Central memory CD8-positive, alpha-beta T cell (primary cell): ENCODE data around the gene ARHGAP42.
"Not testable (repeated sequence)": the region's sequence is repeated elsewhere in the genome, so short reads cannot be mapped to it uniquely, and the experiment has no call there.

ENCODE experiments used
- ATAC-seq: fragments of 150-1000 bp; cut with Tn5 transposase; replicated peaks from 2 replicates; pipeline ENCODE4 v1.10.0; 2022; ENCODE audit warnings: mild to moderate bottlenecking, moderate FRiP score, moderate number of reproducible peaks; ENCODE audit not compliant: poor library complexity, severe bottlenecking; ENCODE audit errors: extremely low read depth
- DNase-seq, 2 donors: peaks; one replicate each; pipeline ENCODE4 v3.0.0; 2021; ENCODE audit warnings: low spot score in 2 of 2
- H3K27ac Mint-ChIP-seq: one replicate; pipeline ENCODE4 v1.8.0; 2022; ENCODE audit warnings: low read depth, mild to moderate bottlenecking, moderate library complexity, mixed read lengths
- H3K27me3 Mint-ChIP-seq: one replicate; pipeline ENCODE4 v1.8.0; 2022; ENCODE audit warnings: mixed read lengths
- H3K36me3 Mint-ChIP-seq: one replicate; pipeline ENCODE4 v1.8.0; 2022; ENCODE audit warnings: mild to moderate bottlenecking, moderate library complexity, mixed read lengths; ENCODE audit not compliant: insufficient read depth
- H3K4me1 Mint-ChIP-seq: one replicate; pipeline ENCODE4 v1.8.0; 2022; ENCODE audit warnings: mixed read lengths
- H3K4me3 Mint-ChIP-seq: one replicate; pipeline ENCODE4 v1.8.0; 2022; ENCODE audit warnings: mild to moderate bottlenecking, moderate library complexity, mixed read lengths
- H3K9me3 Mint-ChIP-seq: one replicate; pipeline ENCODE4 v1.8.0; 2022; ENCODE audit warnings: mixed read lengths

Gene ARHGAP42

DNA sequence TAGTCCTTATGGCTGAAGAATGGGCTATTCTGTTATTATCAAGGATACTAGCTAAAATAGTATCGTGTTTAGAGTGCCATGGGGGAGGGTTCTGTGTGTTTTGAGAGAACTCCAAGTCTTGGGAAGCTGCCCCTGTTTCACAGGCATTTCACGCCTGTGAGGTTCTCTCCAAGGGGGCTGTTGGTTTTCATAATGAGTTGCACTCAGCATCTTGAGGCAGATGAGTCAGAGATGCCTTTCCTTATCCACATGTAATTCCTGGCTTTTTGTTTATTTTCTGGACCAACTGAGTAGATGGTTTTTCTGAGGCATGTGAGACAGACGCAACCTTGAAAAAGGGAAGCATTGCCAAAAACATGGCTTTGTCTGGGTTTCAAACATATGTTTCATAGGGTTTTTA lies 203.7 kb downstream of the ARHGAP42 start:
- no peaks in the 10 kb centered on the region for H3K9me3 Mint-ChIP-seq
- H3K4me1 Mint-ChIP-seq: no peaks in the 10 kb centered on the region
- H3K27me3 Mint-ChIP-seq: no peaks in the 10 kb centered on the region
- no peaks in the 10 kb centered on the region for H3K36me3 Mint-ChIP-seq
- DNase-seq (no peak), ATAC-seq (no peak)
- no peak overlapping the region for H3K4me3 Mint-ChIP-seq
- H3K27ac Mint-ChIP-seq: no peak overlapping the region

DNA sequence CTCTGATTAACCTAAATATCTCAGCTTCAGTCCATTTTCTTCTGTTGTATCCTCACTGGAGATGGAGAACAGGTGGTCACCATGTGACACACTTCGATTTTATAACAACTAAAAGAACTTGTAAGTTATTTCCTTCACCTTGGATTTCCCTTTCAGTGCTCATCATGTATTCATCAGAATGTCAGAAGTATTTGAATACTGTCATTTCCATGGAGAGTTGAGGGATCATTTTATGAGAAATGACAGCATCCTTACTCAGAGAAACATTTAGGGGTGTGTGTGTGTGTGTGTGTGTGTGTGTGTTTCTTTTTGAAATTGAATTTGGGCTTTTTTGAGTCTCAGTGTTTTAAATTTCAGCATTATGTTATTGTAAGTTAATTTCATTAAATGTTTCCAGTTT lies 205.8 kb downstream of the ARHGAP42 start:
- Mint-ChIP-seq H3K36me3 (no peaks in the 10 kb centered on the region), H3K27ac (no peak overlapping the region)

DNA sequence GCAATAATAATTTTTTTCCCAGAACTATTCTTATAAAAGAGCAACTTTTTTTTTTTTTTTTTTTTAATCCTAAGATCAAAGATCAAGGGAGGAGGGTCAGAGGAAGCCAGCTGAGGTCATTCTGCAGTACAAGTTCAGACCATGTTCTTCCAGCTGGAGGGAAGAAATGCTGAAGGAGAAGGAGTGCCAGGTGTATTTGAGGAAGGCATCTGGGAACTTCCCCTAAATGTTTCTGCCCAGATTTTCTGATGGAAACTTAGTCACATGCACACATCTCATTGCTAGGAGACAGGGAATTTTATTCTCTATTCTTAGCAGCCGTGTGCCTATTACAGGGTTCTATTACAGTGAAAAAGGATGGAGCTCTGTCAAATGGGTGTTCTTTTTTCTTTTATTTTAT lies 208.4 kb downstream of the ARHGAP42 start:
- H3K9me3 Mint-ChIP-seq: peaks cover 16% of the 10 kb centered on the region
- no peaks in the 10 kb centered on the region for H3K4me1 Mint-ChIP-seq
- no peak overlapping the region for H3K4me3 Mint-ChIP-seq
- no peak for DNase-seq
- no peak for ATAC-seq
- no peaks in the 10 kb centered on the region for H3K27me3 Mint-ChIP-seq
- H3K36me3 Mint-ChIP-seq: no peaks in the 10 kb centered on the region
- no peak overlapping the region for H3K27ac Mint-ChIP-seq

More for the DNA sequence above, 205.8 kb downstream of the ARHGAP42 start:
- Mint-ChIP-seq H3K4me1 (no peaks in the 10 kb centered on the region), H3K9me3 (no peaks in the 10 kb centered on the region), H3K27me3 (no peaks in the 10 kb centered on the region), H3K4me3 (no peak overlapping the region)
- DNase-seq (no peak), ATAC-seq (no peak)

DNA sequence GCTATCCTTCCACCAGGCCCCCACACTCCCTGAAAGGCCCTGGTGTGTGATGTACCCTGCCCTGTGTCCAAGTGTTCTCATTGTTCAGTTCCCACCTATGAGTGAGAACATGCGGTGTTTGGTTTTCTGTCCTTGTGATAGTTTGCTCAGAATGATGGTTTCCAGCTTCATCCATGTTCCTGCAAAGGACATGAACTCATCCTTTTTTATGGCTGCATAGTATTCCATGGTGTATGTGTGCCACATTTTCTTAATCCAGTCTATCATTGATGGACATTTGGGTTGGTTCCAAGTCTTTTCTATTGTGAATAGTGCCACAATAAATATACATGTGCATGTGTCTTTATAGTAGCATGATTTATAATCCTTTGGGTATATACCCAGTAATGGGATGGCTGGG lies 208.9 kb downstream of the ARHGAP42 start:
- H3K27ac Mint-ChIP-seq, H3K27me3 Mint-ChIP-seq, H3K4me3 Mint-ChIP-seq, H3K4me1 Mint-ChIP-seq, H3K36me3 Mint-ChIP-seq, ATAC-seq, DNase-seq: not testable (repeated sequence)
- peaks cover 22% of the 10 kb centered on the region for H3K9me3 Mint-ChIP-seq

DNA sequence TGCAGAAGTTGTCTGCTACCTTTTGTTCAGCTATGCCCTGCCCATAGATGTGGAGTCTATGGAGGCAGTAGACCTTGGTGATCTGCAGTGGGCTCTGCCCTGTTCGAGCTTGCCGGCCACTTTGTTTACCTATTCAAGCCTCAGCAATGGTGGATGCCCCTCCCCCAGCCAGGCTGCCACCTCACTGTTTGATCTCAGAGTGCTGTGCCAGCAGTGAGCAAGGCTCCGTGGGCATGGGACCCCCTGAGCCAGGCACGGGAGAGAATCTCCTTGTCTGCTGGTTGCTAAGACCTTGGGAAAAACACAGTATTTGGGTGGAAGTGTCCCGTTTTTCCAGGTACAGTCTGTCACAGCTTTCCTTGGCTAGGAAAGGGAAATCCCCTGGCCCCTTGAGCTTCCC lies 214.4 kb downstream of the ARHGAP42 start:
- H3K4me3 Mint-ChIP-seq, H3K27me3 Mint-ChIP-seq, DNase-seq, H3K4me1 Mint-ChIP-seq, H3K27ac Mint-ChIP-seq, H3K36me3 Mint-ChIP-seq, ATAC-seq: not testable (repeated sequence)
- H3K9me3 Mint-ChIP-seq: peaks cover 23% of the 10 kb centered on the region

DNA sequence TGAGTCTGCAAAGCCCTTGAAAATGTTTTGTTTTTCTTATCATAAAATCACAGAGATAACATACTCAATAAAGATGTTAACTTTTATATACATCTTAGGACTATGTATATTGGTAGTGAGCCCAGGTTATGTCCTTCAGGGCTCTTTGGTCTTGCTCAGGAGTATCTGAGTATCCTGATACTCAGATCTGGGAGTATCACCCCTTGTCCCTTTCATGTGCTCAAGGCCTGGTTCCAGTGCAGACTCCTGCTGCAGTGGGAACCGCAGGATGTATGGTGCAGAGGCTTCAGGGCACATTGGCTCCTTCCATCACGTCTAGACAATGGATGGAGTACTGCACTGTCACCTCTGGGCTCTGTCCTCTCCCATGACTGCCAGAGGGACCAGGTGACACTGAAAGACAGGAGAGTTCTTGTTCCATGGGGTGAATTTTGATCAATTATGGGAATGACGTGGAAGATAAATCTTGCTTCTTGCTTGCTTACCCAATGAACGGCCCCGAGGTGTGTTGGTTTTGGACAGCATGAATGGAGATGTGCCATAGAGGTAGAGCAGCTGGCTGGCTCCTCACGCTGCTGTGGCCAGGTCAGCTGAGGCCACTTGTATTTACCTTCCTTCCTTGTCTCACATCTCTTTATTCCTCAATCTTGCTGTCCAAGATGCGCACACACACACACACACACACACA lies 215.5 kb downstream of the ARHGAP42 start:
- ATAC-seq (no peak), DNase-seq (no peak)
- Mint-ChIP-seq H3K4me3 (no peak overlapping the region), H3K36me3 (peaks cover 1% of the 10 kb centered on the region), H3K27ac (no peak overlapping the region), H3K27me3 (no peaks in the 10 kb centered on the region), H3K9me3 (peaks cover 34% of the 10 kb centered on the region), H3K4me1 (no peaks in the 10 kb centered on the region)

DNA sequence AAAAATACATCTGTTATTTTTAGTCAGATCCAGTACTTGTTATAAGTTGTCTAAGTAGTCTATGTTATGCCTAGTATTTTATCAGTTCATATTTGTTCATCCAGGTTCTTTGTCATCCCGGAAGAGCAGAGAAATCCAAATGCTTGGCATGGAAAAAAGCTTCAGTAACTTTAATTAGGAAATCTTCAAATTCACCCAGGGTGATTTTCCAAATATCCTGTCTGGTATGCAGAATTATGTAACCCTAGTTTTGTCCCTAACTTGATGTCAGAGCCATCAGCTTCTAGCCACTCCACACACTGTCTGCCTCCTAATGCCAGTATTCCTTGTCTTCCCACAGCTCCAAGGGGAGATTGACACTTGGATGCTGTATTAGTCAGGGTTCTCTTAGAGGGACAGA lies 216.2 kb downstream of the ARHGAP42 start:
- H3K9me3 Mint-ChIP-seq: peaks cover 34% of the 10 kb centered on the region
- H3K27me3 Mint-ChIP-seq: no peaks in the 10 kb centered on the region
- no peak overlapping the region for H3K4me3 Mint-ChIP-seq
- H3K36me3 Mint-ChIP-seq: peaks cover 1% of the 10 kb centered on the region
- no peak for ATAC-seq
- no peaks in the 10 kb centered on the region for H3K4me1 Mint-ChIP-seq
- DNase-seq: no peak
- H3K27ac Mint-ChIP-seq: no peak overlapping the region

DNA sequence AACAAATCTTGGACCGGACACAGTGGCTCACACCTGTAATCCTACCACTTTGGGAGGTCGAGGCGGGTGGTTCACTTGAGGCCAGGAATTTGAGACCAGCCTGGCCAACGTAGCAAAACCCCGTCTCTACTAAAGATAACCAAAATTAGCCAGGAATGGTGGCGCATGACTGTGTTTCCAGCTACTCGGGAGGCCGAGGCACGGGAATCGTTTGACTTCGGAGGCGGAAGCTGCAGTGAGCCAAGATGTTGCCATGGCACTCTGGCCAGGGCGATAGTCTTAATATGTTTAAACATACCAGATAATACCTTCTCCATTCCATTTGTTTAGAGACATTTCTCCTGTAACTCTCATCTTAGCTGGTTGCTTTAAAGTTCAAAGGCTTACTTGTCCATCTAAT lies 218.6 kb downstream of the ARHGAP42 start:
- H3K4me3 Mint-ChIP-seq: no peak overlapping the region
- no peaks in the 10 kb centered on the region for H3K4me1 Mint-ChIP-seq
- H3K9me3 Mint-ChIP-seq: peaks cover 15% of the 10 kb centered on the region
- ATAC-seq (no peak), DNase-seq (no peak)
- H3K36me3 Mint-ChIP-seq: peaks cover 2% of the 10 kb centered on the region
- no peak overlapping the region for H3K27ac Mint-ChIP-seq
- H3K27me3 Mint-ChIP-seq: no peaks in the 10 kb centered on the region

DNA sequence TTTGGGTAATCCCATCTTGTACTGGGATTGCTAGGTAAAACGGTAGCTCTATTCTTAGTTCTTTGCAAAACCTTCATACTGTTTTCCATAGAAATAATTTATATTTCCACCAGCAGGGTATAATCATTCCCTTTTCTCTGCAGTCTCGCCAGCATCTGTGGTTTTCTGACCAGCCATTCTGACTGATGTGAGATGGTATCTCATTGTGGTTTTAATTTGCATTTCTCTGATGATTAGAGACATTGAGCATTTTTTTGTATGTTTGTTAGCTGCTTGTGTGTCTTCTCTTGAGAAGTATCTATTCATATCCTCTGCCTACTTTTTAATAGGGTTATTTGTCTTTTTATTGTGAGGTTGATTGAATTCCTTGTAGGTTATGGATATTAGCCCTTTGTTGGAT lies 221.7 kb downstream of the ARHGAP42 start:
- ATAC-seq (no peak), DNase-seq (no peak)
- Mint-ChIP-seq H3K4me1 (no peaks in the 10 kb centered on the region), H3K27me3 (no peaks in the 10 kb centered on the region), H3K27ac (no peak overlapping the region), H3K4me3 (no peak overlapping the region), H3K9me3 (peaks cover 11% of the 10 kb centered on the region), H3K36me3 (peaks cover 3% of the 10 kb centered on the region)

DNA sequence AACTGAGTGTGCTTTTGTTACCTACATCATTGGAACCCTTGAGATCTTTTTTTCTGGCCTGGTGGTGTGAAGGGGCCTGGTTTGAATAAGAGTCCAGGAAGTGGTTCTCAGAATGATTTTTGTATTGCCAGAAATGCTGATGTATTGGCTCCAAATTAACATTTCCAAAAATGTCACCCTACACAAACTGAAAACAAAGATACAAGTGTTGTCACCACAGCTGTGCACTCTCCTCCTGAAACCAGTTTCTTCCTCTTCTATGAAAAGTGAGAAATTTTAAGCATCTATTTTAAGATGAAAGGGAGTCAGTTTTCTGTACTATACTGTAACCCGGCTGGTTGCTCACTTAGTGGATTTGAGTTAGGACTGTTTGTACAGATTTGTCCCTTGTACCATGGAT lies 223.7 kb downstream of the ARHGAP42 start:
- Mint-ChIP-seq H3K36me3 (peaks cover 2% of the 10 kb centered on the region), H3K4me3 (no peak overlapping the region), H3K9me3 (peaks cover 16% of the 10 kb centered on the region), H3K27ac (no peak overlapping the region), H3K4me1 (no peaks in the 10 kb centered on the region), H3K27me3 (no peaks in the 10 kb centered on the region)
- DNase-seq (no peak), ATAC-seq (no peak)

DNA sequence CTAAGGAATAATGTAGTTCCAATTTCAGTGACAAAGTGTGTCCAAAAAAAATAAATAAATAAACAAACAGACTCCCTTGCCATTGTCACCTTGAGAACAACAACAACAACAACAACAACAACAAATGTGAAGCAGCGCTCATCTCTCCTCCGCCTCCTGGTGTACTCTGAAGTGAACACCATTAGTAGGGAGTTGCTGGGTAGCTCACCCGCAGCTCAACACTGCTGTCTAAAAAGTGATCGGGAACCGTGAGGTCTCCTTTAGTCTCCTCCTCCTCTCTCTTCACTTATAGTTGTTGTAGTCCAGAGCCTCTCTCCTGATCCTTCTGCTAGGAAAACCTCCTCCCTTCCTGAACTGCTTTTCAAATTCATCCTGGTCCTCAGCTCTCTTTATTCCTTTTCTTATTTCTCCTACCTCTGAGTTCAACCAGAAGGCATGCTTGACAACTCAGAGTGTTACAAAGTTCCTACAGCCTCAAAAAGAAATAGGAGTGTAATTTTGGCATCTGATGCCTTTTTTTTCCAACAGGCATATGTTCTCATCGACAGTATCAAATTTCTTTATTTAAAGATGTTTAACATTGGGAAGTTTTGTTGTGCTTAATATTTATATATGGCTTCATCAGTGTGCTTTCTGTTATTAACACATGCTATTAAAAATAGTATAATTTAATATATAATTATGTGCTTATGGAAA lies 227.5 kb downstream of the ARHGAP42 start:
- no peaks in the 10 kb centered on the region for H3K4me1 Mint-ChIP-seq
- peaks cover 5% of the 10 kb centered on the region for H3K9me3 Mint-ChIP-seq
- no peak overlapping the region for H3K27ac Mint-ChIP-seq
- ATAC-seq: no peak
- no peak for DNase-seq
- H3K36me3 Mint-ChIP-seq: peaks cover 2% of the 10 kb centered on the region
- H3K4me3 Mint-ChIP-seq: no peak overlapping the region
- H3K27me3 Mint-ChIP-seq: no peaks in the 10 kb centered on the region

DNA sequence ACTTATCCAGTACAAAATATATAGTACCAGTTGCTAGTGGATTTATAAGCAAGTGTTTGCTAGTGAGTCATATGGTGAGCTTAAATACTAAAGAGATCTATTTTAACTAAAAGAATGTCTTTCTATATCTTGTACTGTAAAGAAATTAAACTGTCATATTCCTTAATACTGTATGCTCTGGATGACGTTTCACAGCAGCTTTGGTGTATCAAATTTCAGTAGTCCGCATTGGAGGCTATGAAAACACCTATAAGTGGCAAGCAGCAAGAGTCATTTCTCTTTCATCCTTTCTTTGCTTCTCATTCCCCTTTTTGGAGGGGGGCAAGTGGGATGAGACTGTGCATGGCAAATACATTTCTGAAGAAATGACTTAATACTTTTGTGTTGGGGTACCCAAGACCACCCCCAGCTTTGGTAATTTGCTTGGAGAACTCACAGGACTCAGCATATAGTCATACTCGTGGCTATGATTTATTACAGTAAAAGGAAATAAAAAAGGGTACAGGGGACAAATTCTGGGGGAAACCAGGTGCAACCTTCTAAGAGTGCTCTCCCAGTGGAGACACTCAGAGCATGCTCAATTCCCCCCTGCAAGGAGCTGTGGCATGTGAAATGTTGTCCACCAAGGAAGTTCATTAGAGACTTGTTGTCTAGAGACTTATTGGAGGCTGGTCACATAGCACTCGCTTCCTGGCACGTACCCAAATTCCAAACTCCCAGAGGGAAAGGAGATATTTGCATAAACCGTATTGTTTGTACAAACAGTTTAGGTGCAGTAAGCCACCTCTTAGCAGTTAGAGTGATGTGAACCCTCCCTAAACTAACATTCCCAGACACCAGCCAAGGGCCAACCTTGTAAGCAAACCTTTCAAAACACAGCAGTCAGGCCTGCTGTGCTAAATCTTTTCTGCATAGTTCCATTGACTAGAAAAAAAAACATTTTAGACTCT lies 231.7 kb downstream of the ARHGAP42 start:
- DNase-seq: no peak
- H3K9me3 Mint-ChIP-seq: peaks cover 5% of the 10 kb centered on the region
- H3K27me3 Mint-ChIP-seq: no peaks in the 10 kb centered on the region
- H3K27ac Mint-ChIP-seq: no peak overlapping the region
- ATAC-seq: no peak
- no peaks in the 10 kb centered on the region for H3K36me3 Mint-ChIP-seq
- no peak overlapping the region for H3K4me3 Mint-ChIP-seq
- H3K4me1 Mint-ChIP-seq: no peaks in the 10 kb centered on the region
